Effector CD8-positive, alpha-beta T cell (primary cell): ENCODE measurements around the gene ITPA.
A peak's percentile ranks its signal among the peaks of the same experiment; 100 is the strongest.
"Not testable (repeated sequence)": the region's sequence is repeated elsewhere in the genome, so short reads cannot be mapped to it uniquely, and the experiment has no call there.

Source experiments
- DNase-seq: peaks from one replicate; lab custom pipeline; 2025; lab: John Stamatoyannopoulos, UW

The ITPA gene

GRCh38 chr20:3173610-3174441, 35.5 kb upstream of the ITPA start:
- peak; percentile 82 for DNase-seq

GRCh38 chr20:3174442-3175261, 34.6 kb upstream of the ITPA start:
- DNase-seq = no peak

GRCh38 chr20:3175270-3175669, 34.0 kb upstream of the ITPA start:
- DNase-seq = no peak

GRCh38 chr20:3177746-3178485, 31.4 kb upstream of the ITPA start:
- DNase-seq = no peak

- DNase-seq = no peak
Observed at GRCh38 chr20:3180319-3180718, 29.0 kb upstream of the ITPA start.

- no peak for DNase-seq
Observed at GRCh38 chr20:3181270-3181669, 28.0 kb upstream of the ITPA start.

GRCh38 chr20:3182429-3182828, 26.9 kb upstream of the ITPA start:
- not testable (repeated sequence) for DNase-seq

GRCh38 chr20:3183896-3184612, 25.2 kb upstream of the ITPA start:
- no peak for DNase-seq

GRCh38 chr20:3187861-3188260, 21.4 kb upstream of the ITPA start:
- DNase-seq = not testable (repeated sequence)

GRCh38 chr20:3188823-3189413, 20.4 kb upstream of the ITPA start:
- no peak for DNase-seq

- no peak for DNase-seq
Observed at GRCh38 chr20:3189561-3190131, 19.7 kb upstream of the ITPA start.

GRCh38 chr20:3190681-3191111, 18.6 kb upstream of the ITPA start:
- no peak for DNase-seq

- no peak for DNase-seq
Observed at GRCh38 chr20:3192226-3193015, 16.9 kb upstream of the ITPA start.

GRCh38 chr20:3193806-3194616, 15.3 kb upstream of the ITPA start:
- DNase-seq = no peak

- no peak for DNase-seq
Observed at GRCh38 chr20:3194617-3195280, 14.5 kb upstream of the ITPA start.

GRCh38 chr20:3195590-3196237, 13.6 kb upstream of the ITPA start:
- DNase-seq = no peak

GRCh38 chr20:3199206-3199605, 10.1 kb upstream of the ITPA start:
- DNase-seq = no peak
